DND-41 (cell line): Measurements from ENCODE around the gene PLXDC1.

ENCODE experiments used
- CTCF ChIP-seq: IDR thresholded peaks from 2 replicates; pipeline ENCODE4 v1.5.1; 2012; ENCODE audit warnings: borderline replicate concordance, low read length, moderate library complexity, mild to moderate bottlenecking; ENCODE audit not compliant: poor library complexity, severe bottlenecking; ENCODE audit errors: extremely low read depth
- EZH2 ChIP-seq: IDR thresholded peaks from 3 replicates; pipeline ENCODE4 v1.6.1; 2012; ENCODE audit warnings: borderline replicate concordance, low read depth, mild to moderate bottlenecking, moderate library complexity, low read length, inconsistent platforms; ENCODE audit not compliant: severe bottlenecking

GRCh38 chr17:39197380-39198185 is 46.1 kb upstream of the PLXDC1 start, which contains the start of gene CACNB1:
- TF ChIP-seq CTCF (no peak), EZH2 (no peak)
